Heart left ventricle (tissue), 16 donors: Measurements from ENCODE around the gene YDJC. TPM values are rescaled to one million over a fixed set of nuclear protein-coding genes. Genes with fewer than 3 reads are reported as not detected.
A peak's percentile ranks its signal among the peaks of the same experiment; 100 is the strongest.
"Not testable (repeated sequence)": the region's sequence is repeated elsewhere in the genome, so short reads cannot be mapped to it uniquely, and the experiment has no call there.

Experiments used
- ATAC-seq, 4 donors: fragments of 200-7000 bp; cut with Tn5 transposase; one replicate each; pipeline ENCODE4 v1.9.1; 2020 to 2022; ENCODE audit warnings: moderate library complexity in 4 of 4, mild to moderate bottlenecking in 3 of 4, moderate number of reproducible peaks in 1 of 4
- DNase-seq, 5 donors: peaks; one replicate each; pipeline ENCODE4 v3.0.0-alpha.2; 2020
- H3K27ac ChIP-seq, 12 donors: fragments of 200-600 bp; sonication (generic) in 4 of 12; one replicate each; pipeline versions ENCODE4 v1.5.0 to v1.8.0; 2016 to 2022; ENCODE audit warnings: mild to moderate bottlenecking in 2 of 12
- H3K27me3 ChIP-seq, 9 donors: fragments of 200-600 bp; sonication (generic) in 2 of 9; one replicate each; pipeline versions ENCODE4 v1.5.1 to v1.8.0; 2016 to 2022; ENCODE audit warnings: mild to moderate bottlenecking in 3 of 9
- H3K36me3 ChIP-seq, 9 donors: fragments of 200-600 bp; sonication (generic) in 2 of 9; one replicate each; pipeline versions ENCODE4 v1.5.0 to v1.8.0; 2018 to 2022; ENCODE audit warnings: mild to moderate bottlenecking in 2 of 9
- H3K4me1 ChIP-seq, 12 donors: fragments of 200-600 bp; sonication (generic) in 4 of 12; one replicate each; pipeline versions ENCODE4 v1.5.0 to v1.8.0; 2016 to 2022; ENCODE audit warnings: mild to moderate bottlenecking in 3 of 12
- H3K4me3 ChIP-seq, 12 donors: fragments of 200-600 bp; sonication (generic) in 4 of 12; one replicate each; pipeline versions ENCODE4 v1.5.0 to v1.8.0; 2017 to 2022; ENCODE audit warnings: mild to moderate bottlenecking in 9 of 12, moderate library complexity in 4 of 12
- H3K9me3 ChIP-seq, 12 donors: fragments of 200-600 bp; sonication (generic) in 4 of 12; one replicate each; pipeline versions ENCODE4 v1.5.0 to v1.8.0; 2016 to 2022; ENCODE audit warnings: mild to moderate bottlenecking in 1 of 12
- POLR2A ChIP-seq, 2 donors: fragments of 450-650 bp; IDR thresholded peaks; one replicate each; pipeline ENCODE4 v1.6.1; 2017; ENCODE audit warnings: antibody characterized with exemption in 2 of 2, mild to moderate bottlenecking in 2 of 2, moderate library complexity in 2 of 2
- WGBS, 4 donors: extraction: QIAGEN DNeasy Blood & Tissue Kit in 2 of 4; methylation state at CpG; one replicate each; pipeline versions ENCODE4 v1.1.5 to v1.1.7; 2013 to 2018; 5-methylcytosine and 5-hydroxymethylcytosine counted together
- intact Hi-C, 10 donors: fragments of 100-400 bp; cut with DNase I; formaldehyde crosslinking; loops; one replicate each; pipeline versions ENCODE4 v1.11.1 to v1.14.2; 2022
- polyA plus RNA-seq, 2 donors: library from polyadenylated mRNA; stranded (reverse); fragments of 200-250 nt; gene quantifications; one replicate each; pipeline ENCODE4 v1.2.3, GENCODE V29; 2013
- total RNA-seq, 9 donors: library from RNA; depleted of rRNA in 2 of 9; stranded (reverse); fragments of >200 nt in 2 of 9; fragmentation: NEBNext Ultra II Directional in 3 of 9; extraction: Animal tissue kit (Norgen Biotek cat#: 25700) in 3 of 9; gene quantifications; one replicate each; pipeline versions ENCODE4 v1.1.0 to v1.2.4, GENCODE V29; 2016 to 2023
- TF ChIP-seq, protein P1 (sequence below), 12 donors: fragments of 200-600 bp; sonication (generic) in 4 of 12; IDR thresholded peaks; one replicate each; pipeline versions ENCODE4 v1.5.0 to v1.8.0; 2018 to 2022; ENCODE audit warnings: antibody characterized with exemption in 12 of 12, mild to moderate bottlenecking in 5 of 12
- donor health status: ischemic (EF 13 %, LVEDD 7.1; RV severe dilation, severe dysfunction).
- donor health status: healthy with polysubstance abuse.
- donor health status: DM: no; HTN: yes; CAD: no.
- donor health status: DM: no; HTN: no; CAD: no.
- donor health status: ischemic (EF 25% LVEDD 6.9; RV normal size, moderate dysfunction).
- donor health status: ischemic (EF 25% LVEDD 5.7; RV mildly dilated, moderate dysfunction).
- donor health status: healthy.
- donor health status: DM: yes; HTN: yes; CAD: no.
- donor health status: ischemic (EF 35%, LVEDD 5.7; RV mildly dilated, moderate dysfunction).
- donor health status: nonischemic (EF 11% LVEDD 7.7; RV severe dilation, severe dysfunction).
- donor health status: DM: yes; HTN: yes; CAD: no.
- donor health status: PGD.
- donor health status: ischemic (EF 29% LVEDD 5.4; RV normal size, mild dysfunction).
- donor health status: nonischemic (EF 23%, LVEDD 6.1; RV moderate dilation, normal function).

The YDJC gene
- total and polyA plus RNA-seq, 11 donors, result 3.0 to 19.8 (median 5.5) TPM

GRCh38 chr22:21641789-21642583 lies 12.2 kb upstream of the YDJC start, which contains the start of gene SDF2L1:
Gene SDF2L1 (plus strand): TSS chr22:21642302. CDS start chr22:21642337, 35 bp downstream.
- ATAC-seq, result peak; percentile 99 to 100 (median 100)
- Histone ChIP-seq H3K4me3 (peak within 1 kb of the TSS; percentile 44 to 87 (median 74)), H3K27ac (peak within 1 kb of the TSS in 11 of 12 donors; percentile 44 to 76 (median 67)), H3K36me3 (peaks cover 0 to 22% (median 8%) of the 10 kb centered on the region in 9 donors), H3K9me3 (no peaks in the 10 kb centered on the region), H3K27me3 (no peaks in the 10 kb centered on the region), H3K4me1 (peaks cover 0 to 30% (median 14%) of the 10 kb centered on the region in 12 donors)
- TF ChIP-seq, protein P1, sequence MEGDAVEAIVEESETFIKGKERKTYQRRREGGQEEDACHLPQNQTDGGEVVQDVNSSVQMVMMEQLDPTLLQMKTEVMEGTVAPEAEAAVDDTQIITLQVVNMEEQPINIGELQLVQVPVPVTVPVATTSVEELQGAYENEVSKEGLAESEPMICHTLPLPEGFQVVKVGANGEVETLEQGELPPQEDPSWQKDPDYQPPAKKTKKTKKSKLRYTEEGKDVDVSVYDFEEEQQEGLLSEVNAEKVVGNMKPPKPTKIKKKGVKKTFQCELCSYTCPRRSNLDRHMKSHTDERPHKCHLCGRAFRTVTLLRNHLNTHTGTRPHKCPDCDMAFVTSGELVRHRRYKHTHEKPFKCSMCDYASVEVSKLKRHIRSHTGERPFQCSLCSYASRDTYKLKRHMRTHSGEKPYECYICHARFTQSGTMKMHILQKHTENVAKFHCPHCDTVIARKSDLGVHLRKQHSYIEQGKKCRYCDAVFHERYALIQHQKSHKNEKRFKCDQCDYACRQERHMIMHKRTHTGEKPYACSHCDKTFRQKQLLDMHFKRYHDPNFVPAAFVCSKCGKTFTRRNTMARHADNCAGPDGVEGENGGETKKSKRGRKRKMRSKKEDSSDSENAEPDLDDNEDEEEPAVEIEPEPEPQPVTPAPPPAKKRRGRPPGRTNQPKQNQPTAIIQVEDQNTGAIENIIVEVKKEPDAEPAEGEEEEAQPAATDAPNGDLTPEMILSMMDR (IDR thresholded peaks at IDR 0.05), result peak in 10 of 12 donors; percentile 9 to 69 (median 21)
- TF ChIP-seq POLR2A (IDR thresholded peaks at IDR 0.05), result peak in 1 of 2 donors; percentile 86
- intact Hi-C loops, result no loop called here
- peak; percentile 99 for DNase-seq
- WGBS, 4 donors, result 0 to 1% (median 0%) methylated on average over 44 to 76 of the region's 76 CpGs

GRCh38 chr22:21641417-21641788 lies 11.6 kb upstream of the YDJC start:
- Histone ChIP-seq H3K27ac (peak overlapping the region in 11 of 12 donors; percentile 19 to 76 (median 66)), H3K36me3 (peaks cover 0 to 20% (median 8%) of the 10 kb centered on the region in 9 donors), H3K4me1 (peaks cover 0 to 26% (median 13%) of the 10 kb centered on the region in 12 donors), H3K27me3 (no peaks in the 10 kb centered on the region), H3K9me3 (no peaks in the 10 kb centered on the region), H3K4me3 (peak overlapping the region; percentile 15 to 87 (median 74))
- ATAC-seq, result peak; percentile 24 to 55 (median 43)
- TF ChIP-seq POLR2A (IDR thresholded peaks at IDR 0.05), result no peak
- TF ChIP-seq, protein P1 (IDR thresholded peaks at IDR 0.05), result peak in 10 of 12 donors; percentile 10 to 55 (median 36)
- WGBS, 4 donors, result 2 to 7% (median 6%) methylated on average over 8 to 9 of the region's 9 CpGs
- intact Hi-C loops, result no loop called here
- peak in 1 of 5 donors; percentile 45 for DNase-seq

DNA sequence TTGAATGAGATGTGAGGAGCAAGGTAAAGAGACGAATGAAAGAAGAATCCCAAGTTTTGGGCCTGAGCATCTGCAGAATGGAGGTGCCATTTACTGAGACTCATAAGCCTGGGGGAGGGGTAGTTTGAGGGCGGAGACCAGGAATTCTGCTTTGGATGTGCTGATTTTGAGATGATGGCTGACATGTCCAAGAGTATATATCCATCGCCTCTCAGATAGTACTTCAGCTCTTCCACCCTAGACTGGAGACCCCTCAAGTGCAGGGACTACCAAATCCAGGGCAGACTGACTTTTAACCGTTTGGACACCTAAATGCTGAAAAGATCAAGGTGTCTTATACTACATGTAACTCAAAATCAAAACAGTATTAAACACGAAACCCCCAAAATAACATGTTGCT lies 11.0 kb upstream of the YDJC start:
- intact Hi-C loops, result no loop called here
- peaks cover 0 to 16% (median 8%) of the 10 kb centered on the region in 9 donors for H3K36me3 ChIP-seq
- WGBS, 4 donors, result 85 to 94% (median 89%) methylated on average over 5 of the region's 5 CpGs
- no peak overlapping the region for H3K4me3 ChIP-seq
- no peak for ATAC-seq
- TF ChIP-seq, protein P1 (IDR thresholded peaks at IDR 0.05), result no peak
- TF ChIP-seq POLR2A (IDR thresholded peaks at IDR 0.05), result no peak
- peaks cover 0 to 24% (median 13%) of the 10 kb centered on the region in 12 donors for H3K4me1 ChIP-seq
- H3K27ac ChIP-seq, result no peak overlapping the region
- no peaks in the 10 kb centered on the region for H3K9me3 ChIP-seq
- no peak for DNase-seq
- no peaks in the 10 kb centered on the region for H3K27me3 ChIP-seq

- Histone ChIP-seq H3K36me3 (peaks cover 0 to 7% (median 0%) of the 10 kb centered on the region in 9 donors), H3K4me3 (no peak overlapping the region), H3K27ac (no peak overlapping the region), H3K9me3 (no peaks in the 10 kb centered on the region), H3K4me1 (peaks cover 0 to 24% (median 13%) of the 10 kb centered on the region in 12 donors), H3K27me3 (no peaks in the 10 kb centered on the region)
- TF ChIP-seq, protein P1 (IDR thresholded peaks at IDR 0.05), result no peak
- no peak for TF ChIP-seq POLR2A (IDR thresholded peaks at IDR 0.05)
- DNase-seq (no peak), ATAC-seq (no peak)
- intact Hi-C loops, result loop anchor here in 1 of 10 donors (10.0 kb wide), 1 partner anchor 55 kb away; no protein-coding TSS in a partner anchor
- 74 to 82% (median 76%) methylated on average over 4 of the region's 4 CpGs for whole genome bisulfite sequencing, 4 donors
These were observed 9.5 kb upstream of the YDJC start for GRCh38 chr22:21639359-21639758.

DNA sequence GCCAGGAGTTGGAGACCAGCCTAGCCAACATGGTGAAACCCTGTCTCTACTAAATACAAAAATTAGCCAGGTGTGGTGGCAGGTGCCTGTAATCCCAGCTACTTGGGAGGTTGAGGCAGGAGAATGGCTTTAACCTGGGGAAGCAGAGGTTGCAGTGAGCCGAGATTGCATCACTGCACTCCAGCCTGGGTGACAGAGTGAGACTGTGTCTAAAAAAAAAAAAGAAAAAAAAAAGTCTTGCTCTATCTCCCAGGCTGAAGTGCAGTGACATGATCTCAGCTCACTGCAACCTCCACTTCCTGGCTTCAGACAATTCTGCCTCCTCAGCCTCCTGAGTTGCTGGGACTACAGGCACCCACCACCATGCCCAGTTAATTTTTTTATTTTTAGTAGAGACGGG lies 7.6 kb upstream of the YDJC start:
- ATAC-seq, H3K4me3 ChIP-seq, H3K9me3 ChIP-seq, H3K27me3 ChIP-seq, DNase-seq, H3K27ac ChIP-seq, H3K36me3 ChIP-seq: not testable (repeated sequence)
- intact Hi-C loops, result loop anchor here in 1 of 10 donors (10.0 kb wide), 1 partner anchor 53 kb away; no protein-coding TSS in a partner anchor
- peaks cover 0 to 12% (median 7%) of the 10 kb centered on the region in 12 donors for H3K4me1 ChIP-seq
- 83 to 87% (median 85%) methylated on average over 2 of the region's 2 CpGs for WGBS, 4 donors
